ENCODE measurements around the gene KCNJ6. TPM values are rescaled to one million over a fixed set of nuclear protein-coding genes. Genes with fewer than 3 reads are reported as not detected.
"Not testable (repeated sequence)": the region's sequence is repeated elsewhere in the genome, so short reads cannot be mapped to it uniquely, and the experiment has no call there.

Gene KCNJ6
- polyA plus RNA-seq, 6 donors from 2014 or later: not detected

GRCh38 chr21:37677006-37677405, 239.3 kb downstream of the KCNJ6 start:
- H3K36me3 Mint-ChIP-seq: no peaks in the 10 kb centered on the region
- DNase-seq: no peak
- no peak for ATAC-seq (ENCODE audit: low read depth in 2 of 2)
- H3K27ac Mint-ChIP-seq: no peak overlapping the region
- H3K27me3 Mint-ChIP-seq: peaks cover 25 to 68% (median 65%) of the 10 kb centered on the region in 3 donors
- H3K4me3 Mint-ChIP-seq: peak overlapping the region in 1 of 8 donors; percentile 7
- no peaks in the 10 kb centered on the region for H3K4me1 Mint-ChIP-seq
- peaks cover 2 to 16% (median 9%) of the 10 kb centered on the region in 7 donors for H3K9me3 Mint-ChIP-seq

GRCh38 chr21:37675202-37675801, 241.0 kb downstream of the KCNJ6 start:
- H3K9me3 Mint-ChIP-seq: peaks cover 2 to 16% (median 9%) of the 10 kb centered on the region in 7 donors
- H3K4me1 Mint-ChIP-seq: no peaks in the 10 kb centered on the region

DNA sequence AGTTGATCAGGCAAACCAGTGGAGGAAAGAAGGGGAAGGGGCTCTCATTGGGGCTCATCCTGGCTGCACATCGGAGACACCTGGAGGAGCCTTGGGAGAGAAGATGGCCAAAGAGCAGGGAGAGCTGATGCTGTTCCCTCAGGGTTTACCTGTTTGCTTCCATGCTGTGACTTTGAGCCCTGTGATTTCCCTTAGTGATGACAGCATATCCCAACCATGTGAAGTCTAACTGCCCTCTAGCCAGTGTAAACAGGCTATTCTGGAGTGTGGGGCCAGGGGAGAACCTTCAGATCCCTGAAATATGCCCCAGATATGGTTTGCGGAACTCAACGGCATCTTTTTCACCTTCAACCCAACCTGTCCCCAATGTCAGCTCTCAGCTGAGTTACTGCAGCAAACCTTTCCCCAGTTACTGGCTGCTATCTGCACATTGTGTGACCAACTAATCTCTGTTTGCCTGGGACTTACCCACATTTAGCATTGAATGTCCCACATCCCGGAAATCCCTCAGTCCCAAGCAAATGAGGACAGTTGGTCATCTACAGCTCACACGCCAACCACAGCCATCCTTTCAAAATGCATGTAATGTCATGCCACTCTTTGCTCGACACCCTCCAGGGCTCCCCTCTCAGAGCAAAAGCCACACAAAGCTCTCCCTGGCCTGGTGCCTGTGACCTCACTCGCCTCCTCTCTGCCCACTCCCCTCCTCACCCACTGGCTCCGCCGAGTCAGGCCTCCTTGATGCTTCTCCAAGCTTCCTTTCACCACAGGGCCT, 242.3 kb downstream of the KCNJ6 start:
- no peak overlapping the region for H3K27ac Mint-ChIP-seq
- no peaks in the 10 kb centered on the region for H3K4me1 Mint-ChIP-seq
- DNase-seq (no peak), ATAC-seq (ENCODE audit: low read depth in 2 of 2) (no peak)
- no peaks in the 10 kb centered on the region for H3K36me3 Mint-ChIP-seq
- H3K9me3 Mint-ChIP-seq: peaks cover 2 to 12% (median 6%) of the 10 kb centered on the region in 7 donors
- H3K4me3 Mint-ChIP-seq: no peak overlapping the region
- H3K27me3 Mint-ChIP-seq: peaks cover 30 to 63% (median 59%) of the 10 kb centered on the region in 3 donors

More at GRCh38 chr21:37675202-37675801, 241.0 kb downstream of the KCNJ6 start:
- Mint-ChIP-seq H3K36me3 (no peaks in the 10 kb centered on the region), H3K4me3 (no peak overlapping the region), H3K27ac (no peak overlapping the region), H3K27me3 (peaks cover 30 to 63% (median 59%) of the 10 kb centered on the region in 3 donors)
- DNase-seq (peak; percentile 10), ATAC-seq (ENCODE audit: low read depth in 2 of 2) (peak in 1 of 2 donors; percentile 36)

GRCh38 chr21:37671381-37671780, 244.9 kb downstream of the KCNJ6 start:
- H3K27ac Mint-ChIP-seq: no peak overlapping the region
- peaks cover 25 to 47% (median 42%) of the 10 kb centered on the region in 3 donors for H3K27me3 Mint-ChIP-seq
- H3K9me3 Mint-ChIP-seq: peaks cover 0 to 1% (median 0%) of the 10 kb centered on the region in 7 donors
- ATAC-seq (ENCODE audit: low read depth in 2 of 2): no peak
- no peak overlapping the region for H3K4me3 Mint-ChIP-seq
- no peak for DNase-seq
- no peaks in the 10 kb centered on the region for H3K4me1 Mint-ChIP-seq
- no peaks in the 10 kb centered on the region for H3K36me3 Mint-ChIP-seq

GRCh38 chr21:37670883-37671282, 245.4 kb downstream of the KCNJ6 start:
- Mint-ChIP-seq H3K36me3 (no peaks in the 10 kb centered on the region), H3K4me3 (no peak overlapping the region), H3K9me3 (peaks cover 0 to 1% (median 0%) of the 10 kb centered on the region in 7 donors), H3K4me1 (no peaks in the 10 kb centered on the region), H3K27me3 (peaks cover 25 to 45% (median 37%) of the 10 kb centered on the region in 3 donors), H3K27ac (no peak overlapping the region)
- DNase-seq (no peak), ATAC-seq (ENCODE audit: low read depth in 2 of 2) (no peak)

DNA sequence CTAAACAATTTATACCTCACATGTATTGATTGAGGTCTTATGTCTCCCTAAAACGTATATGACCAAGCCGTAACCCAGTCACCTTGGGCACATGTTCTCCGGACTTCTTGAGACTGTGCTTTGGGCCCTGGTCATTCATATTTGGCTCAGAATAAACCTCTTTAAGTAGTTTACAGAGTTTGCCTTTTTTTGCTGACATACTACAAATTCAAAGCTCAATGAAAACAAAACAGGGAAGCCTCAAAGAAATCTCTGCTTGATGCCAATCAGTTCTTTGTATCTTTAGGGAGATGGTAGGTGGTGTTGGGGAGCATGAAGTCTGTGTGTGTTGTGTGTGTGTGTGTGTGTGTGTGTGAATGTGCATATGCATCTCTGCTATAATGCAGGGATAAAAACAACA, 247.0 kb downstream of the KCNJ6 start:
- Mint-ChIP-seq H3K27me3 (peaks cover 20 to 33% (median 28%) of the 10 kb centered on the region in 3 donors), H3K36me3 (no peaks in the 10 kb centered on the region), H3K27ac (no peak overlapping the region), H3K4me1 (no peaks in the 10 kb centered on the region), H3K4me3 (no peak overlapping the region), H3K9me3 (peaks cover 0 to 1% (median 0%) of the 10 kb centered on the region in 7 donors)
- no peak for DNase-seq
- ATAC-seq (ENCODE audit: low read depth in 2 of 2): no peak

DNA sequence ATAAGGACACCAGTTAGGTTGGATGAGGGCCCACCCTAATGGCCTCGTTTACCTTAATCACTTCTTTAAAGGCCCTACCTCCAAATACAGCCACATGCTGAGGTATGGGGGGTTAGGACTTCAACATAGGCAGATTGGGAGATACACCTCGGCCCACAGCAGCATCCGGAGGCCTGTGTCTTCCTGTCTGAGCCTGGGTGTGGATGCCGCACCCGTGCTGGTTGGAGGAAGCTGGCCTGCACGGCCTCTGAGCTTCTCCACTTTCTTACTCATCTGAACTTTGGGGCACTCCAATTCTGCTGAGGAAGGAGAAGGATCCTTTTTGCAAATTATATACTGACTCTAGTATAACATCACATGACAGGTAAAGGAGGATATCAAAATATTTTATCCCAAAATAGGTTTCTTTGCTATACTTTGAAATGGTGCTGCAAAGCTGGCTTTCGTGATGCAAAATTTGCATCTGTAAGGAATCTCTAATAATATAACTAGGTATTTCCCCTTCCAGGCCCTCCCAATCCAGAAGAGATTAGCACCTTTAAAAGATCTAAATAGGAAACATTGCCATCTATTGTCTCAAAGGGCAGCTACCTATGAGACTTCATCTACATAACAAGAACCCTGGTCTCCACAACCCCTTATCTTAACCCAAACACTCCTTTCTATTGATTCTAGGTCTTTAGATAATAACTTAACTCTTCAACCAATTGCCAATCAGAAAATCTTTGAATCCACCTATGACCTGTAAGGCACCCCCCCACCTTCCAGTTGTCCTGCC, 247.6 kb downstream of the KCNJ6 start:
- Mint-ChIP-seq H3K27ac (no peak overlapping the region), H3K27me3 (peaks cover 18 to 27% (median 22%) of the 10 kb centered on the region in 3 donors), H3K4me1 (no peaks in the 10 kb centered on the region), H3K36me3 (no peaks in the 10 kb centered on the region), H3K4me3 (no peak overlapping the region), H3K9me3 (peaks cover 0 to 1% (median 0%) of the 10 kb centered on the region in 7 donors)
- ATAC-seq (ENCODE audit: low read depth in 2 of 2) (no peak), DNase-seq (no peak)

- Mint-ChIP-seq H3K4me3 (no peak overlapping the region), H3K9me3 (peaks cover 0 to 1% (median 0%) of the 10 kb centered on the region in 7 donors)
- no peak for DNase-seq
Measured at GRCh38 chr21:37667380-37667779, 248.9 kb downstream of the KCNJ6 start.

GRCh38 chr21:37665230-37666024, 250.8 kb downstream of the KCNJ6 start:
- Mint-ChIP-seq H3K9me3 (peaks cover 0 to 5% (median 2%) of the 10 kb centered on the region in 7 donors), H3K27ac (peak overlapping the region in 1 of 6 donors; percentile 63), H3K4me3 (no peak overlapping the region), H3K27me3 (peaks cover 0 to 12% (median 9%) of the 10 kb centered on the region in 3 donors), H3K36me3 (no peaks in the 10 kb centered on the region), H3K4me1 (no peaks in the 10 kb centered on the region)
- DNase-seq (no peak), ATAC-seq (ENCODE audit: low read depth in 2 of 2) (no peak)

More at GRCh38 chr21:37667380-37667779, 248.9 kb downstream of the KCNJ6 start:
- Mint-ChIP-seq H3K27ac (no peak overlapping the region), H3K36me3 (no peaks in the 10 kb centered on the region), H3K4me1 (no peaks in the 10 kb centered on the region), H3K27me3 (peaks cover 10 to 18% (median 14%) of the 10 kb centered on the region in 3 donors)
- ATAC-seq (ENCODE audit: low read depth in 2 of 2): no peak

DNA sequence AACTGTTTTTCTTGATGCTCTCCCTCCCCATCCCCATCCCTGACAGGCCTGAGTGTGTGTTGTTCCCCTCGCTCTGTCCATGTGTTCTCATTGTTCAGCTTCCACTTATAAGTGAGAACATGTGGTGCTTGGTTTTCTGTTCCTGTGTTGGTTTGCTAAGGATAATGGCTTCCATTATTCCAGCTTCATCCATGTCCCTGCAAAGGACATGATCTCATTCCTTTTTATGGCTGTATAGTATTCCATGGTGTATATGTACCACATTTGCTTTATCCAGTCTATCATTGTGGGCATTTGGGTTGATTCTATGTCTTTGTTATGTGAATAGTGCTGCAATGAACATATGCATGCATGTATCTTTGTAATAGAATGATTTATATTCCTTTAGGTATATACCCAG, 254.0 kb downstream of the KCNJ6 start:
- H3K9me3 Mint-ChIP-seq; H3K27ac Mint-ChIP-seq; H3K36me3 Mint-ChIP-seq; ATAC-seq (ENCODE audit: low read depth in 2 of 2); H3K4me1 Mint-ChIP-seq; H3K4me3 Mint-ChIP-seq; DNase-seq: not testable (repeated sequence)
- peaks cover 10 to 17% (median 16%) of the 10 kb centered on the region in 3 donors for H3K27me3 Mint-ChIP-seq

GRCh38 chr21:37660709-37661108, 255.5 kb downstream of the KCNJ6 start:
- no peak overlapping the region for H3K27ac Mint-ChIP-seq
- ATAC-seq (ENCODE audit: low read depth in 2 of 2): no peak
- no peak overlapping the region for H3K4me3 Mint-ChIP-seq
- DNase-seq: no peak
- H3K4me1 Mint-ChIP-seq: no peaks in the 10 kb centered on the region
- no peaks in the 10 kb centered on the region for H3K36me3 Mint-ChIP-seq
- peaks cover 20 to 31% (median 20%) of the 10 kb centered on the region in 3 donors for H3K27me3 Mint-ChIP-seq
- peaks cover 0 to 5% (median 2%) of the 10 kb centered on the region in 7 donors for H3K9me3 Mint-ChIP-seq

DNA sequence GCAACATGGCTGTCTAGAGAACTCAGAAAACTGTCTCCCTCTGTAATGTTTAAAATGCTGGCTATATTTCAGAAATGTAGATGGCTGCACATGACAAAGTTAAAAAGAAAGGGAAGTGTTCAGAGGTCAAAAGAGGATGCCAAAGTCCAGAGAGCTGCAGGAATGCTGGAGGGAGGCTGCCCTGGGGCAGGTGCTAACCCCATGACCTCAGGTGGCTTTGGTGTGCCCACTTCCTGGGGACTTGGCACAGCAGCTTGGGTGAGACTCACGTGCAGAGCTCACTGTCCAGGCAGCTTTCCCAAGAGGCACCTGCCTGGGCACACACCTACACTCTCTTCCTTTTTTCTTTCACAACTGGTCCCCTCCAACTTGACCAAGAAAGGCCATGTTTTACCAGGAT, 256.4 kb downstream of the KCNJ6 start:
- Mint-ChIP-seq H3K36me3 (no peaks in the 10 kb centered on the region), H3K9me3 (peaks cover 0 to 5% (median 2%) of the 10 kb centered on the region in 7 donors), H3K4me3 (no peak overlapping the region), H3K4me1 (no peaks in the 10 kb centered on the region), H3K27me3 (peaks cover 20 to 32% (median 22%) of the 10 kb centered on the region in 3 donors), H3K27ac (no peak overlapping the region)
- ATAC-seq (ENCODE audit: low read depth in 2 of 2) (no peak), DNase-seq (no peak)

All from naive B cell (primary cell).